Suprapubic skin (tissue), 4 donors: Measurements from ENCODE around the gene RNF182.

Experiments
- EP300 ChIP-seq: sonication (generic); formaldehyde crosslinking; IDR thresholded peaks from one replicate; pipeline ENCODE4 v1.6.1; 2017; ENCODE audit warnings: antibody characterized with exemption
- POLR2A ChIP-seq, 2 donors: fragments of 450-650 bp; IDR thresholded peaks; one replicate each; pipeline ENCODE4 v1.6.1; 2017; ENCODE audit warnings: antibody characterized with exemption in 2 of 2, mild to moderate bottlenecking in 2 of 2, moderate library complexity in 2 of 2
- POLR2AphosphoS5 ChIP-seq, 3 donors: sonication (generic); formaldehyde crosslinking; IDR thresholded peaks; one replicate each; pipeline ENCODE4 v1.6.1; 2017; ENCODE audit warnings: antibody characterized with exemption in 3 of 3
- TF ChIP-seq, protein P1 (sequence below), 2 donors: fragments of 200-600 bp in 1 of 2; fragments of 450-650 bp in 1 of 2; sonication (generic) in 1 of 2; IDR thresholded peaks; one replicate each; pipeline ENCODE4 v1.5.1; 2016 to 2019; ENCODE audit warnings: antibody characterized with exemption in 2 of 2, mild to moderate bottlenecking in 1 of 2, moderate library complexity in 1 of 2

GRCh38 chr6:13924146-13924948, 405 bp upstream of the RNF182 start:
- TF ChIP-seq, protein P1, sequence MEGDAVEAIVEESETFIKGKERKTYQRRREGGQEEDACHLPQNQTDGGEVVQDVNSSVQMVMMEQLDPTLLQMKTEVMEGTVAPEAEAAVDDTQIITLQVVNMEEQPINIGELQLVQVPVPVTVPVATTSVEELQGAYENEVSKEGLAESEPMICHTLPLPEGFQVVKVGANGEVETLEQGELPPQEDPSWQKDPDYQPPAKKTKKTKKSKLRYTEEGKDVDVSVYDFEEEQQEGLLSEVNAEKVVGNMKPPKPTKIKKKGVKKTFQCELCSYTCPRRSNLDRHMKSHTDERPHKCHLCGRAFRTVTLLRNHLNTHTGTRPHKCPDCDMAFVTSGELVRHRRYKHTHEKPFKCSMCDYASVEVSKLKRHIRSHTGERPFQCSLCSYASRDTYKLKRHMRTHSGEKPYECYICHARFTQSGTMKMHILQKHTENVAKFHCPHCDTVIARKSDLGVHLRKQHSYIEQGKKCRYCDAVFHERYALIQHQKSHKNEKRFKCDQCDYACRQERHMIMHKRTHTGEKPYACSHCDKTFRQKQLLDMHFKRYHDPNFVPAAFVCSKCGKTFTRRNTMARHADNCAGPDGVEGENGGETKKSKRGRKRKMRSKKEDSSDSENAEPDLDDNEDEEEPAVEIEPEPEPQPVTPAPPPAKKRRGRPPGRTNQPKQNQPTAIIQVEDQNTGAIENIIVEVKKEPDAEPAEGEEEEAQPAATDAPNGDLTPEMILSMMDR (IDR thresholded peaks at IDR 0.05): no peak
- no peak for TF ChIP-seq POLR2AphosphoS5 (IDR thresholded peaks at IDR 0.05)
- no peak for TF ChIP-seq EP300
- TF ChIP-seq POLR2A (IDR thresholded peaks at IDR 0.05): no peak
